Endothelial cell (in vitro differentiated cells): ENCODE data around the gene PEX16. TPM values are rescaled to one million over a fixed set of nuclear protein-coding genes. Genes with fewer than 3 reads are reported as not detected.
A peak's percentile ranks its signal among the peaks of the same experiment; 100 is the strongest.

ENCODE experiments used
- DNase-seq: peaks from one replicate; pipeline ENCODE4 v3.0.0; 2021; ENCODE audit warnings: low spot score
- H3K27ac Mint-ChIP-seq: one replicate; pipeline ENCODE4 v1.8.0; 2021; ENCODE audit warnings: mixed read lengths, inconsistent platforms; ENCODE audit not compliant: unreplicated experiment
- H3K27me3 Mint-ChIP-seq: one replicate; pipeline ENCODE4 v1.8.0; 2021; ENCODE audit warnings: mild to moderate bottlenecking, moderate library complexity, mixed read lengths, inconsistent platforms; ENCODE audit not compliant: unreplicated experiment
- H3K36me3 Mint-ChIP-seq: one replicate; pipeline ENCODE4 v1.8.0; 2021; ENCODE audit warnings: mild to moderate bottlenecking, low read depth, mixed read lengths, inconsistent platforms; ENCODE audit not compliant: unreplicated experiment
- H3K4me1 Mint-ChIP-seq: one replicate; pipeline ENCODE4 v1.8.0; 2021; ENCODE audit warnings: mild to moderate bottlenecking, mixed read lengths, inconsistent platforms; ENCODE audit not compliant: unreplicated experiment
- H3K4me3 Mint-ChIP-seq: one replicate; pipeline ENCODE4 v1.8.0; 2021; ENCODE audit warnings: mild to moderate bottlenecking, mixed read lengths, inconsistent platforms; ENCODE audit not compliant: unreplicated experiment
- H3K9me3 Mint-ChIP-seq: one replicate; pipeline ENCODE4 v1.8.0; 2021; ENCODE audit warnings: mixed read lengths, inconsistent platforms; ENCODE audit not compliant: unreplicated experiment
- total RNA-seq: library from RNA; stranded (reverse); fragmentation: NEBNext Ultra II Directional; extraction: Animal tissue kit (Norgen Biotek cat#: 25700); gene quantifications from one replicate; pipeline ENCODE4 v1.2.1, GENCODE V29; 2021; ENCODE audit not compliant: unreplicated experiment
- TF ChIP-seq, protein P1 (sequence below): fragments of 200-600 bp; sonication (generic); IDR thresholded peaks from one replicate; pipeline ENCODE4 v1.5.0; 2021; ENCODE audit warnings: antibody characterized with exemption; ENCODE audit not compliant: unreplicated experiment

Gene PEX16
- total RNA-seq, 1 donor from 2014 or later, result 28.1 TPM

DNA sequence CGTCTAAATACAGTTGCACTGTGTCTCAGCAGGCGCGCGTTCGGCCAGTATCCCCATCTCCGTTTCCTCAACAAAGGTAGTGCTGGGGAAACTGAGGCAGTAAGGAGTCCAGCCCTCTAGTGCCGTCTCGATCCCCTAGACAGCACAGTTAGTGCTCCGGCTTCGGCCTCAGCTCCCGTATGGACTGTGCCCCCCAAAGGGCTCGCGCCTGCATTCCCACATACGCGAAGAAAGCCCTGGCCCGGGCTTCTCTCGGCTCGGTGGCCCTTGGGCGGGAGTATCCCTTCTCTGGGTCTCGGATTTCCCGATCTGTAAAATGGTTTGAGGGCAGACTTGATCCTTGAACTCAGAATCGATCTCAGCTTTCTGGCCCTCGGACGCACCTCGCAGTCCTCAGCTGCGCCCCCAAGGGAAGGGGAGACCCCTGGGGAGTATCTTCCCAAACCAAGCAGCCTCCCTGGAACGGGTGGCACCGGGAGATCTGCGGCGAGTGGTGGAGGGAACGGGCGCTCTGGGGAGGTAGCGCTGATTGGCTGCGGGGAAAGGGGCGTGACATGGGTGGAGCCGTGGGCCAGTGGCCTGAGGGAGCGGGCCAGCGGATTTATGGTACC, 759 bp upstream of the PEX16 start:
- peak overlapping the region; percentile 92 for H3K27ac Mint-ChIP-seq
- DNase-seq, result peak; percentile 78
- H3K4me3 Mint-ChIP-seq, result peak overlapping the region; percentile 95
- H3K9me3 Mint-ChIP-seq, result no peaks in the 10 kb centered on the region
- TF ChIP-seq, protein P1, sequence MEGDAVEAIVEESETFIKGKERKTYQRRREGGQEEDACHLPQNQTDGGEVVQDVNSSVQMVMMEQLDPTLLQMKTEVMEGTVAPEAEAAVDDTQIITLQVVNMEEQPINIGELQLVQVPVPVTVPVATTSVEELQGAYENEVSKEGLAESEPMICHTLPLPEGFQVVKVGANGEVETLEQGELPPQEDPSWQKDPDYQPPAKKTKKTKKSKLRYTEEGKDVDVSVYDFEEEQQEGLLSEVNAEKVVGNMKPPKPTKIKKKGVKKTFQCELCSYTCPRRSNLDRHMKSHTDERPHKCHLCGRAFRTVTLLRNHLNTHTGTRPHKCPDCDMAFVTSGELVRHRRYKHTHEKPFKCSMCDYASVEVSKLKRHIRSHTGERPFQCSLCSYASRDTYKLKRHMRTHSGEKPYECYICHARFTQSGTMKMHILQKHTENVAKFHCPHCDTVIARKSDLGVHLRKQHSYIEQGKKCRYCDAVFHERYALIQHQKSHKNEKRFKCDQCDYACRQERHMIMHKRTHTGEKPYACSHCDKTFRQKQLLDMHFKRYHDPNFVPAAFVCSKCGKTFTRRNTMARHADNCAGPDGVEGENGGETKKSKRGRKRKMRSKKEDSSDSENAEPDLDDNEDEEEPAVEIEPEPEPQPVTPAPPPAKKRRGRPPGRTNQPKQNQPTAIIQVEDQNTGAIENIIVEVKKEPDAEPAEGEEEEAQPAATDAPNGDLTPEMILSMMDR, result no peak
- peaks cover 29% of the 10 kb centered on the region for H3K27me3 Mint-ChIP-seq
- peaks cover 22% of the 10 kb centered on the region for H3K4me1 Mint-ChIP-seq
- H3K36me3 Mint-ChIP-seq, result no peaks in the 10 kb centered on the region

DNA sequence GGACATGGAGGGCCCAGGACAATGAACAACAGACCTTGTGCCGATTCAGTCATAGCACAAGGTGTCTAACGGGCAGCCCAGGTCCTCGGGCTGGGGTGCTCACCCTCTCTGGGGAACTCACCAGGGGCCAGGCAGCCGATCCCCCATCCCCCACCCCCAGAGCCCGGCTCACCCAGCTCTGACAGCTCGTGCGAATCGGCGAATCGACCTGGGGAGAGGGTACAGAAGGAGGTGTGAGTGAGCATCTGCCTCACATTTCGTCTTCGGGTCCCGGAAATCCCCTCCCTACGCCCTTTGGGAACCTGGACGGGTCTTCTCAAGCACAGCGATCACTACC, 423 bp downstream of the PEX16 start:
- TF ChIP-seq, protein P1, result no peak
- Mint-ChIP-seq H3K4me1 (peaks cover 19% of the 10 kb centered on the region), H3K27me3 (peaks cover 26% of the 10 kb centered on the region), H3K4me3 (peak overlapping the region; percentile 95), H3K27ac (peak overlapping the region; percentile 92), H3K36me3 (no peaks in the 10 kb centered on the region), H3K9me3 (no peaks in the 10 kb centered on the region)
- DNase-seq, result no peak

GRCh38 chr11:45915446-45915845, 2.2 kb downstream of the PEX16 start:
- Mint-ChIP-seq H3K4me1 (peaks cover 16% of the 10 kb centered on the region), H3K27ac (no peak overlapping the region), H3K4me3 (no peak overlapping the region), H3K36me3 (no peaks in the 10 kb centered on the region), H3K9me3 (no peaks in the 10 kb centered on the region), H3K27me3 (peaks cover 22% of the 10 kb centered on the region)
- no peak for DNase-seq
- TF ChIP-seq, protein P1, result no peak

GRCh38 chr11:45913942-45914635, 3.6 kb downstream of the PEX16 start:
- H3K36me3 Mint-ChIP-seq, result no peaks in the 10 kb centered on the region
- TF ChIP-seq, protein P1, result no peak
- H3K27me3 Mint-ChIP-seq, result peaks cover 18% of the 10 kb centered on the region
- H3K4me1 Mint-ChIP-seq, result peaks cover 12% of the 10 kb centered on the region
- no peak overlapping the region for H3K27ac Mint-ChIP-seq
- H3K9me3 Mint-ChIP-seq, result no peaks in the 10 kb centered on the region
- no peak overlapping the region for H3K4me3 Mint-ChIP-seq
- DNase-seq, result no peak

- Mint-ChIP-seq H3K27ac (no peak overlapping the region), H3K4me3 (no peak overlapping the region), H3K27me3 (peaks cover 21% of the 10 kb centered on the region), H3K36me3 (no peaks in the 10 kb centered on the region), H3K4me1 (peaks cover 10% of the 10 kb centered on the region), H3K9me3 (no peaks in the 10 kb centered on the region)
- DNase-seq, result no peak
- TF ChIP-seq, protein P1, result no peak
Measured at GRCh38 chr11:45913514-45913913, 4.2 kb downstream of the PEX16 start.
